Endodermal cell (in vitro differentiated cells): ENCODE measurements around the gene ECHDC1. TPM values are rescaled to one million over a fixed set of nuclear protein-coding genes. Genes with fewer than 3 reads are reported as not detected.
"Not testable (repeated sequence)": the region's sequence is repeated elsewhere in the genome, so short reads cannot be mapped to it uniquely, and the experiment has no call there.

Source experiments
- DNase-seq: peaks from one replicate; pipeline ENCODE4 v3.0.0-alpha.2; 2017
- H3K27ac ChIP-seq: 2 replicates; pipeline ENCODE4 v1.5.1; 2013; ENCODE audit warnings: mild to moderate bottlenecking, low read depth, low read length, moderate library complexity
- H3K27me3 ChIP-seq: 2 replicates; pipeline ENCODE4 v1.6.1; 2013; ENCODE audit warnings: mild to moderate bottlenecking, low read length, moderate library complexity; ENCODE audit not compliant: insufficient read depth, control insufficient read depth, poor library complexity, severe bottlenecking
- H3K36me3 ChIP-seq: 2 replicates; pipeline ENCODE4 v1.7.0; 2013; ENCODE audit warnings: mild to moderate bottlenecking, low read length, moderate library complexity; ENCODE audit not compliant: control insufficient read depth, insufficient read depth
- H3K4me1 ChIP-seq: one replicate; pipeline ENCODE4 v1.7.0; 2013; ENCODE audit warnings: low read length; ENCODE audit not compliant: control insufficient read depth, insufficient read depth
- H3K4me3 ChIP-seq: 2 replicates; pipeline ENCODE4 v1.5.1; 2013; ENCODE audit warnings: mild to moderate bottlenecking, low read length, moderate library complexity
- H3K9ac ChIP-seq: 2 replicates; pipeline ENCODE4 v1.6.1; 2013; ENCODE audit warnings: mild to moderate bottlenecking, low read length, moderate library complexity; ENCODE audit not compliant: poor library complexity, severe bottlenecking; ENCODE audit errors: extremely low read depth
- H3K9me3 ChIP-seq: 2 replicates; pipeline ENCODE4 v1.6.1; 2013; ENCODE audit warnings: mild to moderate bottlenecking, low read length, moderate library complexity; ENCODE audit not compliant: control insufficient read depth
- H3K27ac Mint-ChIP-seq: 2 replicates; pipeline ENCODE4 v1.8.0; 2020; ENCODE audit warnings: mixed read lengths
- H3K27me3 Mint-ChIP-seq: 2 replicates; pipeline ENCODE4 v1.8.0; 2021; ENCODE audit warnings: mild to moderate bottlenecking, mixed read lengths; ENCODE audit not compliant: insufficient read depth
- H3K36me3 Mint-ChIP-seq: 2 replicates; pipeline ENCODE4 v1.8.0; 2020; ENCODE audit warnings: low read depth, mixed read lengths
- H3K4me1 Mint-ChIP-seq: 2 replicates; pipeline ENCODE4 v1.8.0; 2020; ENCODE audit warnings: mixed read lengths
- H3K4me3 Mint-ChIP-seq: 2 replicates; pipeline ENCODE4 v1.8.0; 2020; ENCODE audit warnings: mild to moderate bottlenecking, moderate library complexity, mixed read lengths
- H3K9me3 Mint-ChIP-seq: 2 replicates; pipeline ENCODE4 v1.8.0; 2020; ENCODE audit warnings: mild to moderate bottlenecking, mixed read lengths
- WGBS, 2 experiments: methylation state at CpG; one replicate each; pipeline versions ENCODE4 v1.1.5 to v1.1.7; 2013; ENCODE audit warnings: missing lambda C conversion rate in 2 of 2, mixed read lengths in 1 of 2; ENCODE audit not compliant: insufficient coverage in 1 of 2, insufficient read length in 1 of 2; 5-methylcytosine and 5-hydroxymethylcytosine counted together
- total RNA-seq, 2 donors: library from RNA; stranded (reverse); fragmentation: NEBNext Ultra II Directional in 1 of 2; extraction: Animal tissue kit (Norgen Biotek cat#: 25700) in 1 of 2; gene quantifications; 2 replicates in 1 of 2; 3 replicates in 1 of 2; pipeline ENCODE4 v1.2.1, GENCODE V29; 2021
- TF ChIP-seq, protein P1 (sequence below): fragments of 200-600 bp; sonication (generic); conservative IDR thresholded peaks from 2 replicates; pipeline ENCODE4 v1.5.0; 2021; ENCODE audit warnings: antibody characterized with exemption, mild to moderate bottlenecking

Gene ECHDC1
- total RNA-seq, 2 donors from 2014 or later, result 45.5 to 58.2 TPM

DNA sequence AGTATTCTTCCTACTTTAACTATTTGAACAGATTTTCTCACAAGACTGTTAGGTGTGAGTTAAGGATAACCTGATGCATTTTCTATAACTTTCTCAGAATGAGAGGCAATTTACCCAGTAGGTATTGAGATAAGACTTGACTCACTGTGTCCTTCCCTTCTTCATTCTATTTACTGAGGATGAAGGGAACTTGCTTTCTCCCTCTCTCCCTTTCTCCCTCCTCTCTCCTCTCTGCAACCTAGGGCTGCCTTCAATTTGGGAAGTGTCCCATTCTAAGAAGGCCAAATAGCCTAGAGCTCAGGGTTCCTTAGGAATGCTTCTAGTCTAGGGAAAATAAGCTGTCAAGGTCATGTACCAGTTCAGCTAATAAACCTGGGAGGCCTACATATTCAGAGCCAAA, 3.2 kb downstream of the ECHDC1 start:
- no peak overlapping the region for H3K27ac Mint-ChIP-seq
- Histone ChIP-seq H3K9me3 (no peaks in the 10 kb centered on the region), H3K4me3 (peak overlapping the region; percentile 90), H3K36me3 (no peaks in the 10 kb centered on the region), H3K9ac (no peak overlapping the region), H3K27me3 (no peaks in the 10 kb centered on the region), H3K4me1 (peaks cover 11% of the 10 kb centered on the region), H3K27ac (no peak overlapping the region)
- peaks cover 33% of the 10 kb centered on the region for H3K4me1 Mint-ChIP-seq
- DNase-seq, result no peak
- TF ChIP-seq, protein P1, sequence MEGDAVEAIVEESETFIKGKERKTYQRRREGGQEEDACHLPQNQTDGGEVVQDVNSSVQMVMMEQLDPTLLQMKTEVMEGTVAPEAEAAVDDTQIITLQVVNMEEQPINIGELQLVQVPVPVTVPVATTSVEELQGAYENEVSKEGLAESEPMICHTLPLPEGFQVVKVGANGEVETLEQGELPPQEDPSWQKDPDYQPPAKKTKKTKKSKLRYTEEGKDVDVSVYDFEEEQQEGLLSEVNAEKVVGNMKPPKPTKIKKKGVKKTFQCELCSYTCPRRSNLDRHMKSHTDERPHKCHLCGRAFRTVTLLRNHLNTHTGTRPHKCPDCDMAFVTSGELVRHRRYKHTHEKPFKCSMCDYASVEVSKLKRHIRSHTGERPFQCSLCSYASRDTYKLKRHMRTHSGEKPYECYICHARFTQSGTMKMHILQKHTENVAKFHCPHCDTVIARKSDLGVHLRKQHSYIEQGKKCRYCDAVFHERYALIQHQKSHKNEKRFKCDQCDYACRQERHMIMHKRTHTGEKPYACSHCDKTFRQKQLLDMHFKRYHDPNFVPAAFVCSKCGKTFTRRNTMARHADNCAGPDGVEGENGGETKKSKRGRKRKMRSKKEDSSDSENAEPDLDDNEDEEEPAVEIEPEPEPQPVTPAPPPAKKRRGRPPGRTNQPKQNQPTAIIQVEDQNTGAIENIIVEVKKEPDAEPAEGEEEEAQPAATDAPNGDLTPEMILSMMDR, result no peak
- no peaks in the 10 kb centered on the region for H3K27me3 Mint-ChIP-seq
- no peak overlapping the region for H3K4me3 Mint-ChIP-seq
- no peaks in the 10 kb centered on the region for H3K36me3 Mint-ChIP-seq
- H3K9me3 Mint-ChIP-seq, result no peaks in the 10 kb centered on the region

DNA sequence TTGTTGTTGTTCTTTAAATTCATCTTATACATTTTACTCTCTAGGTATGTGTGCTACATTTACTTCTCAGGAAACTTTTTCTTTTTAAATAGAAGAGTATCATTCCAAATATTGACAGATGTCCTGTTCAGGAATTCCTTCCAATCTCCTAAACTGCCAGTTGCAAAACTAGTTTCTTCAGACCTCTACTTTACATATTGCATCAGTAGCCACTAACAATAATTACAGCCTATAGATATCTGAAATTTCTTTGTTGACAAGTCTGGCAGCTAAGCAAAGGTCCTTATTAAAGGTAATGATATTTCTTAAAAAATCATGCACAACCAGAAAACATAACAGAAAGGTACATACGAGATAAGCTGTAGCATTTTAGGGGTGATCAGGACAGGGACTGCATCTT, 4.5 kb downstream of the ECHDC1 start:
- peaks cover 3% of the 10 kb centered on the region for H3K36me3 Mint-ChIP-seq

DNA sequence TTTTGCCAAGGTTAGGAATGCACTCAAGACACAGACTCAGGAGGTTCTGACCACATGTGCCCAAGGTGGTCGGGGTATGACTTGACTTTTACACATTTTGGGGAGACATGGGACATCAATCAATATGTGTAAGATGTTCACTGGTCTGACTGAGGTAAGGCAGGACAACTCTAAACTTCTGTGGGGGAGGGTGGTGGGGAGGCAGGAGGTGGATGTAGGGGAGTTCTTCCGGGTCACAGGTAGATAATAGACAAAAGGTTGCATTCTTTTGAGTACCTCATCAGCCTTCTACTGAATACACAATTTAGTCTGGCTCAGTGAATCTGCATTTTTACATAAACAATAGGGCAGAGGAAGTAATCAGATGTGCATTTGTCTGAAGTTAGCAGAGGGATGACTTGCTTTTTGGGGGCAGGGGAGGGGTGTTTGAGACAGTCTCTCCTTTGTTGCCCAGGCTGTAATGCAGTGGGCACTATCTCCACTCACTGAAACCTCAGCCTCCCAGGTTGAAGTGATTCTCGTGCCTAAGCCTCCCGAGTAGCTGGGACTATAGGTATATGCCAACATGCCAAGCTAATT, 10.9 kb downstream of the ECHDC1 start:
- TF ChIP-seq, protein P1, result no peak
- Histone ChIP-seq H3K9ac (peak overlapping the region; percentile 42), H3K36me3 (peaks cover 22% of the 10 kb centered on the region), H3K9me3 (no peaks in the 10 kb centered on the region), H3K27ac (no peak overlapping the region), H3K27me3 (no peaks in the 10 kb centered on the region), H3K4me1 (peaks cover 17% of the 10 kb centered on the region), H3K4me3 (no peak overlapping the region)
- Mint-ChIP-seq H3K27ac (peak overlapping the region; percentile 96), H3K4me3 (no peak overlapping the region), H3K27me3 (no peaks in the 10 kb centered on the region), H3K9me3 (no peaks in the 10 kb centered on the region), H3K4me1 (peaks cover 39% of the 10 kb centered on the region), H3K36me3 (peaks cover 24% of the 10 kb centered on the region)
- DNase-seq, result peak; percentile 76
- 62 to 87% methylated on average over 2 to 4 of the region's 4 CpGs for WGBS, 2 experiments

More for the DNA sequence above, 4.5 kb downstream of the ECHDC1 start:
- Histone ChIP-seq H3K4me3 (no peak overlapping the region), H3K9me3 (no peaks in the 10 kb centered on the region), H3K36me3 (no peaks in the 10 kb centered on the region), H3K27me3 (no peaks in the 10 kb centered on the region), H3K27ac (no peak overlapping the region), H3K9ac (no peak overlapping the region), H3K4me1 (peaks cover 11% of the 10 kb centered on the region)
- H3K9me3 Mint-ChIP-seq, result no peaks in the 10 kb centered on the region
- no peaks in the 10 kb centered on the region for H3K27me3 Mint-ChIP-seq
- WGBS, 2 experiments, result 80 to 85% methylated on average over 1 of the region's 1 CpG
- no peak for DNase-seq
- peaks cover 33% of the 10 kb centered on the region for H3K4me1 Mint-ChIP-seq
- TF ChIP-seq, protein P1, result no peak
- H3K27ac Mint-ChIP-seq, result no peak overlapping the region
- no peak overlapping the region for H3K4me3 Mint-ChIP-seq

DNA sequence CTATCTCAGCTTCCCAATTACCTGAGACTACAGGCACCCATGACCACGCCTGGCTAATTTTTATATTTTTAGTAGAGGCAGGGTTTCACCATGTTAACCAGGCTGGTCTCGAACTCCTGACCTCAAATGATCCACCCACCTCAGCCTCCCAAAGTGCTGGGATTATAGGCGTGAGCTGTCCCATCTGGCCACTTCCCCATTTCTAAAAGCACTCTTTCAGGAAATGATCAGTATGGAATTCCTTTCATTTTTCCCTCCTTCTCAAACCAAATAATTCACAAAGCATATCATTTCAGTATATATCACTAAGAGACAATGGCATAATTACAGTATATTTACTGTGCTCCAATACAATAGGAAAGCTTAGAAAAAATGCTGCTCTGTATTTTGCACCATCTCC, 12.2 kb downstream of the ECHDC1 start:
- not testable (repeated sequence) for H3K27me3 Mint-ChIP-seq, H3K4me3 ChIP-seq, H3K4me3 Mint-ChIP-seq, H3K9ac ChIP-seq, H3K9me3 Mint-ChIP-seq, DNase-seq, H3K27ac ChIP-seq, H3K27me3 ChIP-seq, H3K9me3 ChIP-seq
- Mint-ChIP-seq H3K36me3 (peaks cover 30% of the 10 kb centered on the region), H3K4me1 (peaks cover 27% of the 10 kb centered on the region), H3K27ac (peak overlapping the region; percentile 69)
- 91 to 92% methylated on average over 2 to 3 of the region's 3 CpGs for WGBS, 2 experiments
- Histone ChIP-seq H3K36me3 (peaks cover 32% of the 10 kb centered on the region), H3K4me1 (peaks cover 10% of the 10 kb centered on the region)
